KBM-7 (cell line): ENCODE data around the gene PREX1.

Source experiments
- DNase-seq: peaks from one replicate; pipeline ENCODE4 v3.0.0-alpha.2; 2015
- in situ Hi-C: fragments of 300-500 bp; cut with MboI; formaldehyde crosslinking; loops from 2 replicates; pipeline ENCODE4 v1.14.3; 2020; ENCODE audit warnings: low sequenced_read_pairs, low pct_unique_long_range_greater_than_20kb, mixed read lengths

The PREX1 gene

GRCh38 chr20:48702455-48702913 lies 125.3 kb downstream of the PREX1 start:
- in situ Hi-C loops, result no loop called here
- no peak for DNase-seq

- in situ Hi-C loops, result no loop called here
Observed at GRCh38 chr20:48701702-48702101, 126.1 kb downstream of the PREX1 start.

GRCh38 chr20:48698507-48699267 lies 129.1 kb downstream of the PREX1 start:
- no peak for DNase-seq
- in situ Hi-C loops, result no loop called here

More at GRCh38 chr20:48701702-48702101, 126.1 kb downstream of the PREX1 start:
- no peak for DNase-seq

GRCh38 chr20:48697845-48698491 lies 129.8 kb downstream of the PREX1 start:
- in situ Hi-C loops, result no loop called here
- no peak for DNase-seq

- in situ Hi-C loops, result no loop called here
- DNase-seq, result no peak
Observed at GRCh38 chr20:48696671-48697070, 131.1 kb downstream of the PREX1 start.

- no peak for DNase-seq
- in situ Hi-C loops, result no loop called here
Observed at GRCh38 chr20:48695738-48696137, 132.1 kb downstream of the PREX1 start.

GRCh38 chr20:48695255-48695654 lies 132.5 kb downstream of the PREX1 start:
- DNase-seq, result no peak
- in situ Hi-C loops, result no loop called here

GRCh38 chr20:48694381-48694865 lies 133.4 kb downstream of the PREX1 start:
- no peak for DNase-seq
- in situ Hi-C loops, result no loop called here

- in situ Hi-C loops, result no loop called here
Observed at GRCh38 chr20:48691523-48691922, 136.3 kb downstream of the PREX1 start.

GRCh38 chr20:48690888-48691287 lies 136.9 kb downstream of the PREX1 start:
- DNase-seq, result peak; percentile 43
- in situ Hi-C loops, result no loop called here

More at GRCh38 chr20:48691523-48691922, 136.3 kb downstream of the PREX1 start:
- no peak for DNase-seq

- DNase-seq, result no peak
- in situ Hi-C loops, result no loop called here
Observed at GRCh38 chr20:48689874-48690571, 137.8 kb downstream of the PREX1 start.

- in situ Hi-C loops, result no loop called here
- DNase-seq, result no peak
Observed at GRCh38 chr20:48689388-48689787, 138.4 kb downstream of the PREX1 start.

GRCh38 chr20:48688579-48688978 lies 139.2 kb downstream of the PREX1 start:
- in situ Hi-C loops, result no loop called here
- DNase-seq, result no peak

GRCh38 chr20:48687117-48687800 lies 140.5 kb downstream of the PREX1 start:
- in situ Hi-C loops, result no loop called here
- DNase-seq, result no peak

- DNase-seq, result no peak
- in situ Hi-C loops, result no loop called here
Observed at GRCh38 chr20:48686238-48687116, 141.3 kb downstream of the PREX1 start.

- in situ Hi-C loops, result no loop called here
- no peak for DNase-seq
Observed at GRCh38 chr20:48685300-48685699, 142.5 kb downstream of the PREX1 start.

GRCh38 chr20:48684501-48685041 lies 143.2 kb downstream of the PREX1 start:
- DNase-seq, result peak; percentile 40

GRCh38 chr20:48683467-48684175 lies 144.2 kb downstream of the PREX1 start:
- DNase-seq, result no peak
- in situ Hi-C loops, result no loop called here

More at GRCh38 chr20:48684501-48685041, 143.2 kb downstream of the PREX1 start:
- in situ Hi-C loops, result no loop called here
